GM12891 (cell line): ENCODE data around the gene SPRED2.

Source experiments
- POLR2A ChIP-seq: IDR thresholded peaks from 2 replicates; pipeline ENCODE4 v1.6.1; 2011; ENCODE audit warnings: low read depth, low read length, control low read depth
- POLR2AphosphoS5 ChIP-seq: IDR thresholded peaks from 2 replicates; pipeline ENCODE4 v1.6.1; 2011; ENCODE audit warnings: low read depth, low read length, control low read depth
- POU2F2 ChIP-seq: IDR thresholded peaks from 2 replicates; pipeline ENCODE4 v1.6.1; 2011; ENCODE audit warnings: low read depth, mild to moderate bottlenecking, control low read depth, low read length, moderate library complexity
- TAF1 ChIP-seq: IDR thresholded peaks from 2 replicates; pipeline ENCODE4 v1.6.1; 2011; ENCODE audit warnings: low read depth, low read length, control low read depth

DNA sequence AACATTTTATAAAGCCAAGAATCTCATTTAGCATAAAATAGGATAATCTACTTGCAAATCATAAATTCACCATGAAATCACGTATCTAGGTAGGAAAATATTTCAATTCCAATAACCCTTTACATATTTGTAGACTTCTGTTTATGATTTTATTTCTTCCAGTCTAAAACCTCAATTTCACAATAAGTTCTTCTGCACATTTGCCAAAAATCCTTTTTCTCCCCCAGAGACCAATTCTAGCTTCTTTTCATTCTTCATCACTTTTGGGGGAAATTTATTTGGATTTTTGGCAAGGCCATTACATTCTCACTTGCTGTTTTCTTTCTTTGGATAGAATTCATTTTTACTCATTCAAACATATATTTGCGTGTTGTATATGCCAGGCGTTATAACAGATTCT, 86.8 kb downstream of the SPRED2 start:
- TF ChIP-seq TAF1 (no peak), POLR2A (no peak), POLR2AphosphoS5 (no peak), POU2F2 (no peak)
